GM12878 (cell line): ENCODE results near the gene AVPR1B. TPM values are rescaled to one million over a fixed set of nuclear protein-coding genes. Genes with fewer than 3 reads are reported as not detected.

Experiments used
- ATAC-seq: fragments of 200-7000 bp; cut with Tn5 transposase; 3 replicates; pipeline ENCODE4 v1.9.1; 2020; ENCODE audit warnings: mild to moderate bottlenecking, moderate library complexity
- BruUV-seq: library from RNA; stranded (reverse); fragments of 400-500 nt; replicated peaks from 2 replicates; lab custom pipeline; 2021; lab: Mats Ljungman, UMichigan
- CTCF ChIA-PET: fragments of 300-600 bp; sonication (Branson Sonifier 250); formaldehyde crosslinking; extraction: SDS; loops from one replicate; lab custom pipeline; 2021; ENCODE audit warnings: inconsistent platforms; lab: Yijun Ruan, JAX
- POLR2A ChIA-PET: fragments of 350-600 bp; formaldehyde crosslinking; extraction: SDS; loops from one replicate; lab custom pipeline; 2021; ENCODE audit warnings: inconsistent platforms; lab: Charles Lee
- RAD21 ChIA-PET: fragments of 300-600 bp; sonication (Branson Sonifier 250); formaldehyde crosslinking; loops from one replicate; lab custom pipeline; 2023; ENCODE audit warnings: antibody characterized with exemption; ENCODE audit not compliant: unreplicated experiment; lab: Charles Lee
- SMC1A ChIA-PET: fragments of 300-600 bp; sonication (Branson Sonifier 250); formaldehyde crosslinking; loops from one replicate; lab custom pipeline; 2023; ENCODE audit not compliant: unreplicated experiment, uncharacterized antibody; lab: Charles Lee
- DNase-seq: peaks from one replicate; pipeline ENCODE4 v3.0.0-alpha.2; 2011; ENCODE audit warnings: low read depth, low spot score
- FAIRE-seq: peaks from 3 replicates; lab custom pipeline; 2011; peaks lifted over from hg19 to GRCh38; lab: Jason Lieb, UNC
- H2AFZ ChIP-seq: 2 replicates; pipeline ENCODE4 v1.6.0; 2011; ENCODE audit warnings: low read depth, low read length, control low read depth; ENCODE audit not compliant: control insufficient read depth
- H3K27ac ChIP-seq: 2 replicates; pipeline ENCODE4 v1.5.1; 2011; ENCODE audit warnings: control low read depth; ENCODE audit not compliant: control insufficient read depth, insufficient read depth
- H3K27me3 ChIP-seq, 2 experiments: replicated peaks in 1 of 2; 2 replicates each; pipeline versions ENCODE4 v1.6.0 to v1.6.1; 2011; ENCODE audit warnings: low read length in 1 of 2; ENCODE audit not compliant: control insufficient read depth in 2 of 2, insufficient read depth in 2 of 2
- H3K36me3 ChIP-seq, 2 experiments: 2 replicates each; pipeline ENCODE4 v1.5.1; 2011; ENCODE audit warnings: low read length in 1 of 2; ENCODE audit not compliant: control insufficient read depth in 2 of 2, insufficient read depth in 2 of 2
- H3K4me1 ChIP-seq: 2 replicates; pipeline ENCODE4 v1.6.1; 2011; ENCODE audit warnings: mild to moderate bottlenecking, low read length, moderate library complexity, mixed read lengths; ENCODE audit not compliant: control insufficient read depth, insufficient read depth
- H3K4me2 ChIP-seq: 2 replicates; pipeline ENCODE4 v1.6.0; 2011; ENCODE audit warnings: control low read depth; ENCODE audit not compliant: control insufficient read depth, insufficient read depth
- H3K4me3 ChIP-seq: fragments of 200-600 bp; sonication (generic); 2 replicates; pipeline ENCODE4 v1.5.1; 2016
- H3K79me2 ChIP-seq: 2 replicates; pipeline ENCODE4 v1.6.0; 2011; ENCODE audit warnings: low read length; ENCODE audit not compliant: control insufficient read depth, insufficient read depth
- H3K9ac ChIP-seq: 2 replicates; pipeline ENCODE4 v1.8.0; 2011; ENCODE audit warnings: low read length, control low read depth, mixed read lengths; ENCODE audit not compliant: control insufficient read depth, insufficient read depth
- H3K9me3 ChIP-seq: replicated peaks from 3 replicates; pipeline ENCODE4 v1.5.1; 2011; ENCODE audit warnings: mild to moderate bottlenecking, low read length; ENCODE audit not compliant: control insufficient read depth, insufficient read depth
- H4K20me1 ChIP-seq: 2 replicates; pipeline ENCODE4 v1.6.0; 2011; ENCODE audit not compliant: control insufficient read depth, insufficient read depth
- CHD1 ChIP-seq: IDR thresholded peaks from 2 replicates; pipeline ENCODE4 v1.6.1; 2012; ENCODE audit warnings: low read depth, low read length, improper control_type of control experiment
- CREM ChIP-seq: IDR thresholded peaks from 2 replicates; pipeline ENCODE4 v1.6.1; 2014; ENCODE audit warnings: antibody characterized with exemption, low read depth
- E4F1 ChIP-seq: fragments of 450-650 bp; IDR thresholded peaks from 2 replicates; pipeline ENCODE4 v1.6.1; 2018; ENCODE audit warnings: borderline replicate concordance, mild to moderate bottlenecking; ENCODE audit not compliant: partially characterized antibody
- REST ChIP-seq: IDR thresholded peaks from 2 replicates; pipeline ENCODE4 v1.6.1; 2012; ENCODE audit warnings: mild to moderate bottlenecking, low read depth, low read length
- SIX5 ChIP-seq: IDR thresholded peaks from 2 replicates; pipeline ENCODE4 v1.6.1; 2011; ENCODE audit warnings: mild to moderate bottlenecking, low read depth, low read length, moderate library complexity; ENCODE audit not compliant: severe bottlenecking
- SPI1 ChIP-seq: IDR thresholded peaks from 2 replicates; pipeline ENCODE4 v1.6.1; 2011; ENCODE audit warnings: low read depth, mild to moderate bottlenecking, low read length, moderate library complexity, borderline replicate concordance; ENCODE audit not compliant: insufficient read depth
- SREBF1 ChIP-seq: IDR thresholded peaks from 2 replicates; pipeline ENCODE4 v1.6.1; 2012; ENCODE audit warnings: mild to moderate bottlenecking, low read length
- STAT3 ChIP-seq: IDR thresholded peaks from 2 replicates; pipeline ENCODE4 v1.6.1; 2011; ENCODE audit warnings: low read depth, low read length, improper control_type of control experiment
- TCF12 ChIP-seq: IDR thresholded peaks from 2 replicates; pipeline ENCODE4 v1.6.1; 2011; ENCODE audit warnings: low read depth, mild to moderate bottlenecking, low read length
- ZBED1 ChIP-seq: IDR thresholded peaks from 2 replicates; pipeline ENCODE4 v1.6.1; 2016; ENCODE audit warnings: borderline replicate concordance
- ZBTB4 ChIP-seq: fragments of 450-650 bp; formaldehyde crosslinking; IDR thresholded peaks from 2 replicates; pipeline ENCODE4 v1.4.0; 2022; ENCODE audit warnings: mild to moderate bottlenecking, moderate library complexity
- ZNF217 ChIP-seq: fragments of 450-650 bp; IDR thresholded peaks from 2 replicates; pipeline ENCODE4 v1.6.1; 2017; ENCODE audit warnings: antibody characterized with exemption, mild to moderate bottlenecking
- ZNF622 ChIP-seq: fragments of 450-650 bp; IDR thresholded peaks from 2 replicates; pipeline ENCODE4 v1.6.1; 2017; ENCODE audit warnings: mild to moderate bottlenecking, inconsistent platforms
- WGBS: methylation state at CpG from one replicate; pipeline ENCODE4 v1.1.6; 2016; ENCODE audit warnings: low lambda C conversion rate; ENCODE audit not compliant: insufficient replicate concordance, insufficient coverage; ENCODE audit errors: missing lambda C conversion rate; 5-methylcytosine and 5-hydroxymethylcytosine counted together
- in situ Hi-C: fragments of 300-500 bp; cut with MboI; formaldehyde crosslinking; loops from 9 replicates; pipeline ENCODE4 v1.14.3; 2018; ENCODE audit warnings: mixed read lengths
- intact Hi-C: fragments of 100-400 bp; cut with micrococcal nuclease; formaldehyde crosslinking; loops from one replicate; pipeline ENCODE4 v1.14.2; 2022; ENCODE audit not compliant: unreplicated experiment
- polyA plus RNA-seq, 11 experiments: library from polyadenylated mRNA; depleted of rRNA in 4 of 11; unstranded in 6 of 11; stranded (reverse) in 5 of 11; fragments of >200 nt; fragmentation: Nextera tagmentation in 4 of 11; fragmentation: Illumina TruSeq in 1 of 11; extraction: Ambion mirVana in 4 of 11; extraction: Trizol in 1 of 11; gene quantifications; 1 replicate in 1 of 11; 2 replicates in 10 of 11; pipeline versions ENCODE4 v1.2.1 to v1.2.3, GENCODE V29; 2011 to 2016; ENCODE audit warnings: inconsistent platforms in 2 of 11, missing spikeins in 2 of 11, low read depth in 1 of 11
- total RNA-seq, 4 experiments: library from RNA; depleted of rRNA in 3 of 4; stranded (reverse); fragments of >200 nt in 3 of 4; fragmentation: Illumina TruSeq in 1 of 4; extraction: Trizol in 1 of 4; gene quantifications; 2 replicates each; pipeline versions ENCODE4 v1.2.1 to v1.2.3, GENCODE V29; 2013 to 2021

The AVPR1B gene
- total and polyA plus RNA-seq, 10 of the 15 experiments (the other 5 are each of a cell fraction or from before 2014, with no cell fraction given), result not detected

- Histone ChIP-seq H3K9me3 (no peaks in the 10 kb centered on the region), H4K20me1 (no peaks in the 10 kb centered on the region), H3K4me2 (no peak overlapping the region), H3K4me3 (no peak overlapping the region), H3K79me2 (no peaks in the 10 kb centered on the region), H3K4me1 (no peaks in the 10 kb centered on the region; the same call in 1 of the 2 replicates), H3K27me3 (no peaks in the 10 kb centered on the region; a peak in 1 of 4 replicates), H3K27ac (no peak overlapping the region), H3K9ac (no peak overlapping the region), H3K36me3 (no peaks in the 10 kb centered on the region), H2AFZ (no peak overlapping the region)
- ChIA-PET SMC1A (interaction anchor here (1.0 to 16.8 kb wide), 6 partner anchors 9 to 117 kb away, joined by 3 to 329 read pairs (median 9); no protein-coding TSS in a partner anchor), CTCF (interaction anchor here (1.1 to 12.1 kb wide), 6 partner anchors 8 to 183 kb away, joined by 3 to 384 read pairs (median 8); no protein-coding TSS in a partner anchor), POLR2A (no interaction called here), RAD21 (interaction anchor here (9.2 kb wide), 1 partner anchor 71 kb away, joined by 169 read pairs; no protein-coding TSS in a partner anchor)
- FAIRE-seq (no peak), DNase-seq (no peak), ATAC-seq (no peak)
- no TSS peak for BruUV-seq
- intact Hi-C loops, result no loop called here
- no peak for TF ChIP-seq CREM
- TF ChIP-seq ZBED1, result no peak
- no peak for TF ChIP-seq CHD1
- no peak for TF ChIP-seq TCF12
- TF ChIP-seq ZBTB4 (CRISPR knock-in tag), result no peak
- TF ChIP-seq STAT3, result no peak
- no peak for TF ChIP-seq SIX5
- TF ChIP-seq REST, result no peak
- TF ChIP-seq ZNF622, result no peak
- TF ChIP-seq E4F1, result no peak
- no peak for TF ChIP-seq ZNF217
- TF ChIP-seq SPI1, result no peak
- no peak for TF ChIP-seq SREBF1
- WGBS, result 31% methylated on average over 6 of the region's 6 CpGs
- in situ Hi-C loops, result loop anchor here (5.0 kb wide), 1 partner anchor 74 kb away; no protein-coding TSS in a partner anchor
Measured at GRCh38 chr1:206101351-206102045, 15.7 kb downstream of the AVPR1B start.
